Fibroblast of villous mesenchyme (primary cell): ENCODE measurements around the gene CRABP2. TPM values are rescaled to one million over a fixed set of nuclear protein-coding genes. Genes with fewer than 3 reads are reported as not detected.

Experiments
- DNase-seq: peaks from one replicate; pipeline ENCODE4 v3.0.0-alpha.2; 2010; ENCODE audit warnings: low read depth
- H3K4me3 ChIP-seq: 2 replicates; pipeline ENCODE4 v1.5.1; 2011; ENCODE audit warnings: low read depth, mild to moderate bottlenecking, low read length
- total RNA-seq: library from RNA; depleted of rRNA; stranded (reverse); fragments of >200 nt; gene quantifications from 2 replicates; pipeline ENCODE4 v1.2.3, GENCODE V29; 2012
- TF ChIP-seq, protein P1 (sequence below): IDR thresholded peaks from 2 replicates; pipeline ENCODE4 v1.5.1; 2012; ENCODE audit warnings: low read depth, mild to moderate bottlenecking, low read length; ENCODE audit not compliant: insufficient read depth

Gene CRABP2
- total RNA-seq, 1 donor = 80.7 TPM

DNA sequence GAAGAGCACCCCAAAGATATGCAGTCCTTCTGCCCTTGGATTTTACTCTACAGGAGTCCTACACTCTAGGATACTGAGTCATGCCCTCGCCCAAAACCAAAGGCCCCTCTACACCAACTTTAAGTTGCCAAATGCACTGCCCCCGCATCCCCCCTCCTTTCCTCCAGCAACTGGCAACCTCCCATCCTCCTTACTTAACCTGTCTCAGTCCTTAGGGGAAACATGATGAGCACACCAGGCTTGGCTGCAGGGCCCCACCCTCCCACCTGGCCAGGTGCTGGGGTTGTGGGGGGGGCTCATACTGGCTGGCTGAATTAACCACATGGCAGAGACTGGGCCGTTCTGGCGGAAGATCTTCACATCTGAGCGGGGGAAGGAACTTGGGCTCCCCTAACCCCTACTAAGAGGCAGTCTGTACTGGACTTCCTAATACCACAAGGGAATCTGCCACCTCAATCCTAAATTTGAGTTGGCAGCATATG is 44.8 kb upstream of the CRABP2 start:
- TF ChIP-seq, protein P1, sequence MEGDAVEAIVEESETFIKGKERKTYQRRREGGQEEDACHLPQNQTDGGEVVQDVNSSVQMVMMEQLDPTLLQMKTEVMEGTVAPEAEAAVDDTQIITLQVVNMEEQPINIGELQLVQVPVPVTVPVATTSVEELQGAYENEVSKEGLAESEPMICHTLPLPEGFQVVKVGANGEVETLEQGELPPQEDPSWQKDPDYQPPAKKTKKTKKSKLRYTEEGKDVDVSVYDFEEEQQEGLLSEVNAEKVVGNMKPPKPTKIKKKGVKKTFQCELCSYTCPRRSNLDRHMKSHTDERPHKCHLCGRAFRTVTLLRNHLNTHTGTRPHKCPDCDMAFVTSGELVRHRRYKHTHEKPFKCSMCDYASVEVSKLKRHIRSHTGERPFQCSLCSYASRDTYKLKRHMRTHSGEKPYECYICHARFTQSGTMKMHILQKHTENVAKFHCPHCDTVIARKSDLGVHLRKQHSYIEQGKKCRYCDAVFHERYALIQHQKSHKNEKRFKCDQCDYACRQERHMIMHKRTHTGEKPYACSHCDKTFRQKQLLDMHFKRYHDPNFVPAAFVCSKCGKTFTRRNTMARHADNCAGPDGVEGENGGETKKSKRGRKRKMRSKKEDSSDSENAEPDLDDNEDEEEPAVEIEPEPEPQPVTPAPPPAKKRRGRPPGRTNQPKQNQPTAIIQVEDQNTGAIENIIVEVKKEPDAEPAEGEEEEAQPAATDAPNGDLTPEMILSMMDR = no peak
- no peak for DNase-seq
- peak overlapping the region; percentile 87 for H3K4me3 ChIP-seq

DNA sequence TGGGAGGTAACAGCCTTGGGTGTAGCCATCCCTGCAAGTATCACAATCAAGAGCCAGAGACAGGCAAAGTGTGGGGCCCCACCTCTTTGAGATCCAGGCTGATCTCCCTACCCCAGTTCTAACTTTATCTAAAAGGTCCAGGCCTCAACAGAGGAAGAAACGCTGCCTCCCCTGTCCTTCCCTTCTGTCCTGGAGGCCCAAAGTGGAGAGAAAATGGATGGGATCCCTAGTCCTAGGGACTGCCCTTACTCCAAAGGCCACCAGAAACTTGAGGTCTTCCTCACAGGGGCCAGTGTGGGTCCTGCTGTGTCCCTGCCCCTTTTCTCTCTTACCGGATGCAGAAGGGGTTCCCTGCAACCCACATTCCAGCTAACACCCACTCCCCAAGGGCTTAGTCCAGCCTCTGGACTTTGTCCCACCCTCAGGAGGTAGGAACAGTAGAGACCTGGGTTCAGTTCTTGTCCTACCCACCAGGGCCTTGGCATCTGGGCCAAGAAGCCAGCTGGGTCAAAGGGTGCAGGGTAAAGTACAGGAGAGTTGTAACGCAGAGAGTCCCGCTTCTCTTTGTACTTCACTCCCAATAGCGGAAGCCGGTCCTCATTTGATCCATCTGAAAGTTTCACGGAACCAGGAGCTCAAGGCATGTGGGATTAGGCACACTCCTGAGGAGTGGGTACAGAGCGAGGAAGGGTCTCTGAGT is 44.2 kb upstream of the CRABP2 start:
- DNase-seq = no peak
- TF ChIP-seq, protein P1 = no peak
- peak overlapping the region; percentile 87 for H3K4me3 ChIP-seq

DNA sequence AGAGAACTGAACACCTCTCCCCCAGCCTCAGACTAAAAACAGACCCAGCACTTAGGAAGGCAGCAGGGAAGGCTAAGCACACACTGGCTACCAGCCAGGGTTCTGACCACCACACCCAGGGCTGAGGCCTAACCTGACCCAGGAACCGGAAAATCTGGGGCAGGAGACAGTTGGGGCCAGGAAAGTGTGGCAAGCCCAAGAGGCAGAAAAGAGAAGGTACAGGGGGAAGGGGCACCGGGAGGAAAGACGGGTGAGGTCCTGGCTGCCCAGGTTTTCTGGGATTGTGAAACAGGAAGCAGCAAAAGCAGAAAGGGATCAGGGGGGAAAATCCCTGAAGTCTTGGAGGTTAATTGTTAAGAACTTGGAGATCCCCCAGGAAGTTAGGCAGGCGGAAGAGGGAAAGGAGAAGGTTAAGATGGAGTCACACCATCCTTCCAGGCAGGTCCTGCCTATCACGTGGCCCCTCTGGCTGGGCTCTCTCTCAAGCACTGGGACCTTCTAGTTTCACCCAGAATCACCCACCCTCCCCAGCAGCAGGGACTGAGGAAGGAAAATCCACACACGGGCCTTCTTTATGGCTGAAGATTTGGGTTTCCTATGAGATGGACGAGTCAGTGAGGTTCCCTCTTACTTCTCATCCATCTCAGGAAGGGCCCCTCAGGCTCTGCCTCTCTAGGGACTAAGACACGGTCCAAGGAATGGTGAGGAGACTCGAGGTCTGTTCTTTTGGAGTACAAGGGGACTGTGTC is 43.5 kb upstream of the CRABP2 start:
- H3K4me3 ChIP-seq = peak overlapping the region; percentile 87
- DNase-seq = peak; percentile 72
- TF ChIP-seq, protein P1 = no peak

DNA sequence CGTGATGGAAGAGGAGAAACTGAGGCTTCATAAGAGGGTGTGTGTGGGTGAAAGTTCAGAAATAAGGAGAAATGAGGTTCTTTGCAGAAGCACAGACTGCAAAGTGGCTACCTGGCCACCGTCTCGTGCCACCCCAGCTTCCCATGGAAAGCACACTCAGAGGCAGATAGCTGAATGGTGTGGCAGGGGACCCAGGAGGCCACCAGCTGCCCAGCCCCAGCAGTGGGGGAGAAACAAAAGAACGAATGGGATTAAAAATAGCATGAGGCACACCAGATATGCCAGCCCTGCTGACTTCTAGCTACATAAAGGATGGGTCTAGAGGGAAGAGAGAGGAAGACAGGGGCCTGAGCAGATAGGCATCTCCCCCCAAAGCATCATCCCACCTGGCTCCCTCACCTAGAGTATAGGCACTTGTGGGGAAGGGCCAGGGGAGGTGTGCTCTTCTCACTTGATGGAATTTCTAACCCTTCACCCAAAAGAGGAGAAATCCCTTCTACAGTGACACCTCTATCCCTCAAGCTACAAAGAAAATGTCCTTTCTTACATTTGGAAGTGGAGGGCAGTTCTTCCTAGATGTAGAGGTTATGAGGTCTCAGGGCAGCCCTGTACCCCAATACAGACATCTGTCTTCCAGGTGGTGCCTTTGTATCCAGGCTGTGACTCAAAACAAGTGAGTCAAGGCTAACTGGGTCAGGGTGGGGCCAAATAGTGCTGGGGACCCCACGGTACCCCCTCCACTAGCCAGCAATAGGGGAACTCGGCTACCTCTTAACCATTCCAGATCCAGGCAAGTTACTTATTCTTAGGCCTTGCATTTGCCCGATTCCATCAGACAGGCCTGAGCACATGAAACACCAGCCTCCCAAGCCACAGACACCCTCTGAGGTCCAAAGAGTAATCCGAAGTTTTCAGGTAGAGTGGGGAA is 42.6 kb upstream of the CRABP2 start:
- peak overlapping the region; percentile 87 for H3K4me3 ChIP-seq
- DNase-seq = no peak
- TF ChIP-seq, protein P1 = no peak

DNA sequence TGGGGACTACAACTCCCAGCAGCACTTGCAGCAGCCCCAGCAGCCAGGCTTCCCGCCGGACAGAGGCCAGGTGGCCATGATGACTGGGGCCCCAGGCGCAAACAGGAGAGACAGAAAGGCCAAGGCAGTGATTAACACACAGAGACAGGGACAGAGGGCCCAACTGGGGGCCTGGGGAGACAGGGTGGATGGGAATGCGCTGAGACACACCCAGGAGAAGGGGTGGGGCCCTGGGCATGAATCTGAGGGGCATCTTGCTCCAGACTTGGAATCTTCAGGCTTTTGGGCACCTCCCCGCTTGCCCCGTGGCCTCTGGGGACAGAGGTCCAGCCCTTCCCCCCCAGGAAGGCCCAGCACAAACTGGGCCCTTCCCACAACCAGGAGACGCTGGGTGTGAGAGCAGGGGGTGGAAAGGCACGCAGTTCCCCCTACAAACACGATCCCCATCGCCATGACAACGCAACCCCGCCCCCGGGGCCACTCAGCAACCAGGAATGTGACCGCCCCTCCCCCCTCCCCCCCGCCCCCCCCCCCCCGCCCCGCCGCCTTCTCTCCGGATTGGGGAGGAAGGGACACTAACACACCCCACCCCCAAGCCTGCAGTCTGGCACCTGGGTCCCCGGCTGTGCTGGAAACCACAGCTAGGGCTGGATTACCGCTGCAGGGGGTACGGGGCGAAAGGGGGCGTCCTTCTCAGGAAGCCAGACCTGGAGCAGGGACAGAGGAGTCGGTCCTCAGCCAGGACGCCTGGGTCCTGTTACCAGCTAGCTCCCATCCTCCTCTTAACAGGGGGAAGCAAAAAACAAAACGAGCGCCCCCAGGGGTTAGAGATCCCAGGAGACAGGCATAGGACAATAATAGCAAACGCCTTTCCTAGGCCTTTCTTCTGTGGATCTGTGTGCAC is 41.6 kb upstream of the CRABP2 start:
- DNase-seq = peak; percentile 93
- H3K4me3 ChIP-seq = peak overlapping the region; percentile 87
- TF ChIP-seq, protein P1 = peak; percentile 26

DNA sequence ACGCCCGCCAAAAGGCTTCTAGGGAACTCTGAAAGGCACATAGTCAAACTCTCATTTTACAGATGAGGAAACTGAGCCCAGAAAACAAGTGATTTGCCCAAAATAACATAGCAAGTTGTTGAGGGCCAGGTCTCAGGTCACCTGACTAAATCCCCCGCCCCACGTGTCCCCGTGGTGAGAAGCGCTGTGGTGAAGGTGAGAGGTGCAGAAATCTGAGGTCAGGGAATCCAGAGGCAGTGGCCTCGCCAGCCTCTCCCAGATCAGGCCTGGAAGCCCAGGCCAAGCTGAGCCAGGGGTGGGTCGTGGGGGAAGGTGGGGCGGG is 41.0 kb upstream of the CRABP2 start:
- TF ChIP-seq, protein P1 = no peak
- no peak for DNase-seq
- peak overlapping the region; percentile 87 for H3K4me3 ChIP-seq
